K562 (cell line): ENCODE results near the gene AGTR1. TPM values are rescaled to one million over a fixed set of nuclear protein-coding genes. Genes with fewer than 3 reads are reported as not detected.

Experiments used
- ATAC-seq: fragments of 200-7000 bp; cut with Tn5 transposase; 3 replicates; pipeline ENCODE4 v1.9.1; 2020; ENCODE audit warnings: moderate library complexity
- BruUV-seq: library from RNA; stranded (reverse); fragments of 400-500 nt; replicated peaks from 2 replicates; lab custom pipeline; 2021; lab: Mats Ljungman, UMichigan
- CTCF ChIA-PET: fragments of 300-600 bp; formaldehyde crosslinking; extraction: SDS; loops from one replicate; lab custom pipeline; 2021; ENCODE audit warnings: low intra/inter-chr PET ratio; lab: Yijun Ruan, JAX
- POLR2A ChIA-PET: fragments of 300-600, 350-650 bp; sonication (Branson Sonifier 250); formaldehyde crosslinking; extraction: SDS; loops from one replicate; lab custom pipeline; 2021; ENCODE audit warnings: antibody characterized with exemption, inconsistent platforms; lab: Yijun Ruan, JAX
- DNase-seq, 4 experiments: peaks; one replicate each; pipeline versions ENCODE4 v3.0.0 to v3.0.0-alpha.2; 2011 to 2018; ENCODE audit warnings: low spot score in 3 of 4, mixed read lengths in 3 of 4; ENCODE audit errors: extremely low read depth in 1 of 4
- FAIRE-seq: peaks from 2 replicates; lab custom pipeline; 2011; peaks lifted over from hg19 to GRCh38; lab: Jason Lieb, UNC
- H2AFZ ChIP-seq: 2 replicates; pipeline ENCODE4 v1.6.0; 2011; ENCODE audit warnings: low read depth, low read length, control low read depth, inconsistent platforms
- H3K27ac ChIP-seq: fragments of 200-600 bp; 3 replicates; pipeline ENCODE4 v1.8.0; 2011; ENCODE audit warnings: low read depth, mild to moderate bottlenecking, control low read depth, inconsistent platforms, low read length, moderate library complexity, mixed read lengths; ENCODE audit errors: extremely low read depth
- H3K27me3 ChIP-seq, 2 experiments: fragments of 300-600 bp in 1 of 2; 2 replicates in 1 of 2; 3 replicates in 1 of 2; pipeline versions ENCODE4 v1.6.0 to v1.8.0; 2011; ENCODE audit warnings: inconsistent platforms in 2 of 2, low read length in 2 of 2, mild to moderate bottlenecking in 1 of 2, mixed read lengths in 1 of 2, moderate library complexity in 1 of 2; ENCODE audit not compliant: control insufficient read depth in 2 of 2, insufficient read depth in 2 of 2
- H3K36me3 ChIP-seq: fragments of 300-600 bp; 3 replicates; pipeline ENCODE4 v1.8.0; 2011; ENCODE audit warnings: mild to moderate bottlenecking, low read length, inconsistent platforms; ENCODE audit not compliant: control insufficient read depth, insufficient read depth
- H3K4me1 ChIP-seq, 2 experiments: fragments of 200-600 bp in 1 of 2; replicated peaks in 1 of 2; 2 replicates in 1 of 2; 3 replicates in 1 of 2; pipeline versions ENCODE4 v1.5.1 to v1.8.0; 2011; ENCODE audit warnings: inconsistent platforms in 2 of 2, low read length in 2 of 2, mild to moderate bottlenecking in 1 of 2, mixed read lengths in 1 of 2, moderate library complexity in 1 of 2; ENCODE audit not compliant: control insufficient read depth in 2 of 2, insufficient read depth in 2 of 2
- H3K4me2 ChIP-seq: 2 replicates; pipeline ENCODE4 v1.6.1; 2011; ENCODE audit warnings: low read length, control low read depth, inconsistent platforms, mixed read lengths; ENCODE audit not compliant: insufficient read depth
- H3K4me3 ChIP-seq: fragments of 200-600 bp; sonication (generic), shearing (Covaris generic); 2 replicates; pipeline ENCODE4 v1.5.1; 2016; ENCODE audit warnings: control low read depth, inconsistent platforms
- H3K79me2 ChIP-seq: fragments of 200-600 bp; 3 replicates; pipeline ENCODE4 v1.8.0; 2011; ENCODE audit warnings: low read length, inconsistent platforms; ENCODE audit not compliant: control insufficient read depth, insufficient read depth
- H3K9ac ChIP-seq, 2 experiments: 2 replicates each; pipeline versions ENCODE4 v1.6.0 to v1.6.1; 2011; ENCODE audit warnings: low read depth in 2 of 2, low read length in 2 of 2, control low read depth in 1 of 2, inconsistent platforms in 1 of 2, mild to moderate bottlenecking in 1 of 2, mixed read lengths in 1 of 2; ENCODE audit not compliant: insufficient read depth in 1 of 2
- H3K9me1 ChIP-seq: one replicate; pipeline ENCODE4 v1.6.0; 2011; ENCODE audit warnings: inconsistent platforms, mild to moderate bottlenecking, low read length, moderate library complexity; ENCODE audit not compliant: control insufficient read depth, insufficient read depth
- H3K9me3 ChIP-seq: replicated peaks from 2 replicates; pipeline ENCODE4 v1.5.1; 2011; ENCODE audit warnings: low read depth, low read length, inconsistent platforms; ENCODE audit not compliant: control insufficient read depth, insufficient read depth
- H4K20me1 ChIP-seq: replicated peaks from 2 replicates; pipeline ENCODE4 v1.6.1; 2011; ENCODE audit warnings: low read length, inconsistent platforms, mixed read lengths; ENCODE audit not compliant: control insufficient read depth, insufficient read depth
- FOSL1 ChIP-seq: fragments of 200-800 bp; sonication (Bioruptor generic); conservative IDR thresholded peaks from 2 replicates; pipeline ENCODE4 v1.6.1; 2016; ENCODE audit warnings: missing genetic modification characterization, missing compliant biosample characterization
- HDAC3 ChIP-seq: fragments of 450-650 bp; IDR thresholded peaks from 2 replicates; pipeline ENCODE4 v1.6.1; 2018; ENCODE audit warnings: borderline replicate concordance, mild to moderate bottlenecking, moderate library complexity; ENCODE audit not compliant: partially characterized antibody
- KLF13 ChIP-seq: fragments of 450-650 bp; IDR thresholded peaks from 2 replicates; pipeline ENCODE4 v1.6.1; 2016; ENCODE audit warnings: missing genetic modification characterization, low read depth, mild to moderate bottlenecking, missing compliant biosample characterization, moderate library complexity, borderline replicate concordance
- NEUROD1 ChIP-seq: fragments of 150-350 bp; IDR thresholded peaks from 2 replicates; pipeline ENCODE4 v1.6.1; 2014; ENCODE audit warnings: borderline replicate concordance, low read length, low read depth; ENCODE audit not compliant: partially characterized antibody
- NFE2L1 ChIP-seq: fragments of 450-650 bp; IDR thresholded peaks from 2 replicates; pipeline ENCODE4 v1.6.1; 2016; ENCODE audit warnings: missing genetic modification characterization, low read depth, mild to moderate bottlenecking, missing compliant biosample characterization, moderate library complexity, borderline replicate concordance
- NR2F6 ChIP-seq: fragments of 450-650 bp; formaldehyde crosslinking; IDR thresholded peaks from 2 replicates; pipeline ENCODE4 v1.4.0; 2020; ENCODE audit warnings: mild to moderate bottlenecking
- RBM22 ChIP-seq: fragments of 200-400 bp; formaldehyde crosslinking; IDR thresholded peaks from 2 replicates; pipeline ENCODE4 v1.6.1; 2018; ENCODE audit warnings: low read length, low read depth; ENCODE audit not compliant: poor library complexity, severe bottlenecking
- SNRNP70 ChIP-seq: fragments of 200-400 bp; formaldehyde crosslinking; optimal IDR thresholded peaks from 2 replicates; pipeline ENCODE3; 2017; ENCODE audit warnings: low read depth, low read length
- SRSF3 ChIP-seq: fragments of 200-400 bp; formaldehyde crosslinking; IDR thresholded peaks from 2 replicates; pipeline ENCODE4 v1.6.1; 2016; ENCODE audit warnings: mild to moderate bottlenecking, low read length, moderate library complexity; ENCODE audit not compliant: insufficient read depth
- THAP7 ChIP-seq: fragments of 250-450 bp; sonication (Bioruptor Pico); IDR thresholded peaks from 2 replicates; pipeline ENCODE4 v1.5.0; 2021
- WGBS: fragments of 100-300 bp; shearing (Covaris generic); methylation state at CpG from one replicate; pipeline ENCODE4 v1.1.6; 2016; ENCODE audit warnings: low coverage, mixed read lengths; ENCODE audit not compliant: insufficient coverage; ENCODE audit errors: missing lambda C conversion rate; 5-methylcytosine and 5-hydroxymethylcytosine counted together
- in situ Hi-C: fragments of 300-500 bp; cut with MboI; formaldehyde crosslinking; loops from 4 replicates; pipeline ENCODE4 v1.15.0; 2018; ENCODE audit warnings: inconsistent platforms, mixed read lengths
- intact Hi-C: fragments of 100-400 bp; cut with micrococcal nuclease; formaldehyde crosslinking; loops from 2 replicates; pipeline ENCODE4 v1.14.2; 2022
- polyA plus RNA-seq, 8 experiments: library from polyadenylated mRNA; depleted of rRNA in 4 of 8; stranded (reverse) in 5 of 8; unstranded in 3 of 8; fragments of >200 nt; fragmentation: Nextera tagmentation in 2 of 8; fragmentation: Illumina TruSeq in 1 of 8; extraction: Ambion mirVana in 2 of 8; extraction: Trizol in 1 of 8; gene quantifications; 2 replicates each; pipeline versions ENCODE4 v1.2.1 to v1.2.3, GENCODE V29; 2011 to 2014; ENCODE audit warnings: inconsistent platforms in 1 of 8, missing spikeins in 1 of 8
- total RNA-seq, 7 experiments: library from RNA; depleted of rRNA in 6 of 7; stranded (reverse); fragments of >200 nt in 6 of 7; fragmentation: Illumina TruSeq in 2 of 7; extraction: Trizol in 2 of 7; gene quantifications; 2 replicates each; pipeline versions ENCODE4 v1.2.1 to v1.2.3, GENCODE V29; 2011 to 2021; ENCODE audit warnings: low replicate concordance in 1 of 7
- TF ChIP-seq, protein P1 (sequence below): sonication (generic); formaldehyde crosslinking; IDR thresholded peaks from 2 replicates; pipeline ENCODE4 v1.8.0; 2022; ENCODE audit warnings: mild to moderate bottlenecking, missing genetic modification reagents, borderline replicate concordance
- TF ChIP-seq, protein P2 (sequence below): sonication (generic); formaldehyde crosslinking; IDR thresholded peaks from 2 replicates; pipeline ENCODE4 v1.8.0; 2022; ENCODE audit warnings: missing genetic modification reagents, mild to moderate bottlenecking, borderline replicate concordance

The AGTR1 gene
- total and polyA plus RNA-seq, 9 of the 15 experiments (the other 6 are each of a cell fraction or from before 2014, with no cell fraction given), result not detected

DNA sequence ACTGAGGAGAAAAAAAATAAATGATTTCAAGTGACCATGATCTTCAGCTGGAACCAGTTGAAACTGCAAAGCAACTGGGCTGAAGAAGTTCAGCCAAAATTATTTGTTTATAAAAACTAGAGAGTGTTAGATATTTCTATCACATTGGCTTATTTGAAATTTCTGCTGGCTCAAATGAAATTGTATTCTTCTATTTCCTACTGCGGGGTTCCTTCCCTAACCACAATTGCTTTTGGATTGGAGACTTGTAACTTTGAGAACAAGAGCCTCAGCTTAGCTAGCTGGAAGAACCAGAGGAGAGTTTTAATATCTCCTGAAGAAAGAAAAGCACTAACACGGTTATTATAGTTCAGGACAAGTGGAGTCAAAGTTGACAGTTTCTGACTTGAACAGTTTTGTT is 31.1 kb downstream of the AGTR1 start:
- no peaks in the 10 kb centered on the region for H3K9me1 ChIP-seq
- ChIA-PET POLR2A (no interaction called here), CTCF (no interaction called here)
- TF ChIP-seq SRSF3, result no peak
- no peak for TF ChIP-seq THAP7 (CRISPR knock-in tag)
- TF ChIP-seq NR2F6, result no peak
- TF ChIP-seq KLF13 (tag), result no peak
- no peak for TF ChIP-seq HDAC3
- no peak for TF ChIP-seq NFE2L1
- no peak for TF ChIP-seq FOSL1
- TF ChIP-seq, protein P1, sequence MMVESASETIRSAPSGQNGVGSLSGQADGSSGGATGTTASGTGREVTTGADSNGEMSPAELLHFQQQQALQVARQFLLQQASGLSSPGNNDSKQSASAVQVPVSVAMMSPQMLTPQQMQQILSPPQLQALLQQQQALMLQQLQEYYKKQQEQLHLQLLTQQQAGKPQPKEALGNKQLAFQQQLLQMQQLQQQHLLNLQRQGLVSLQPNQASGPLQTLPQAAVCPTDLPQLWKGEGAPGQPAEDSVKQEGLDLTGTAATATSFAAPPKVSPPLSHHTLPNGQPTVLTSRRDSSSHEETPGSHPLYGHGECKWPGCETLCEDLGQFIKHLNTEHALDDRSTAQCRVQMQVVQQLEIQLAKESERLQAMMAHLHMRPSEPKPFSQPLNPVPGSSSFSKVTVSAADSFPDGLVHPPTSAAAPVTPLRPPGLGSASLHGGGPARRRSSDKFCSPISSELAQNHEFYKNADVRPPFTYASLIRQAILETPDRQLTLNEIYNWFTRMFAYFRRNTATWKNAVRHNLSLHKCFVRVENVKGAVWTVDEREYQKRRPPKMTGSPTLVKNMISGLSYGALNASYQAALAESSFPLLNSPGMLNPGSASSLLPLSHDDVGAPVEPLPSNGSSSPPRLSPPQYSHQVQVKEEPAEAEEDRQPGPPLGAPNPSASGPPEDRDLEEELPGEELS, result no peak
- TF ChIP-seq, protein P2, sequence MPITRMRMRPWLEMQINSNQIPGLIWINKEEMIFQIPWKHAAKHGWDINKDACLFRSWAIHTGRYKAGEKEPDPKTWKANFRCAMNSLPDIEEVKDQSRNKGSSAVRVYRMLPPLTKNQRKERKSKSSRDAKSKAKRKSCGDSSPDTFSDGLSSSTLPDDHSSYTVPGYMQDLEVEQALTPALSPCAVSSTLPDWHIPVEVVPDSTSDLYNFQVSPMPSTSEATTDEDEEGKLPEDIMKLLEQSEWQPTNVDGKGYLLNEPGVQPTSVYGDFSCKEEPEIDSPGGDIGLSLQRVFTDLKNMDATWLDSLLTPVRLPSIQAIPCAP (CRISPR knock-in tag), result no peak
- no peak for TF ChIP-seq RBM22
- TF ChIP-seq NEUROD1, result no peak
- no peak for TF ChIP-seq SNRNP70
- intact Hi-C loops, result no loop called here
- no peaks in the 10 kb centered on the region for H3K9me3 ChIP-seq
- no peak for ATAC-seq
- H3K36me3 ChIP-seq, result no peaks in the 10 kb centered on the region
- BruUV-seq, result no TSS peak
- no peak for FAIRE-seq
- no peaks in the 10 kb centered on the region for H3K79me2 ChIP-seq
- 0% methylated on average over 2 of the region's 2 CpGs for WGBS
- DNase-seq, result no peak
- H3K27me3 ChIP-seq, result no peaks in the 10 kb centered on the region
- H3K4me3 ChIP-seq, result no peak overlapping the region
- no peak overlapping the region for H2AFZ ChIP-seq
- H3K9ac ChIP-seq, result no peak overlapping the region
- no peaks in the 10 kb centered on the region for H4K20me1 ChIP-seq
- no peak overlapping the region for H3K4me2 ChIP-seq
- H3K27ac ChIP-seq, result no peak overlapping the region
- H3K4me1 ChIP-seq, result no peaks in the 10 kb centered on the region
- in situ Hi-C loops, result no loop called here
